K562 (cell line): ENCODE measurements around the gene SLC36A1. TPM values are rescaled to one million over a fixed set of nuclear protein-coding genes. Genes with fewer than 3 reads are reported as not detected.

Experiments
- E2F4 ChIP-seq: sonication (generic); formaldehyde crosslinking; IDR thresholded peaks from 2 replicates; pipeline ENCODE4 v1.8.0; 2022; ENCODE audit warnings: mild to moderate bottlenecking, low read depth, missing genetic modification reagents
- NFRKB ChIP-seq: fragments of 450-650 bp; IDR thresholded peaks from 2 replicates; pipeline ENCODE4 v1.6.1; 2016; ENCODE audit warnings: low read depth
- ZNF407 ChIP-seq: fragments of 450-650 bp; IDR thresholded peaks from 2 replicates; pipeline ENCODE4 v1.6.1; 2016; ENCODE audit warnings: low read depth
- polyA plus RNA-seq, 8 experiments: library from polyadenylated mRNA; depleted of rRNA in 4 of 8; stranded (reverse) in 5 of 8; unstranded in 3 of 8; fragments of >200 nt; fragmentation: Nextera tagmentation in 2 of 8; fragmentation: Illumina TruSeq in 1 of 8; extraction: Ambion mirVana in 2 of 8; extraction: Trizol in 1 of 8; gene quantifications; 2 replicates each; pipeline versions ENCODE4 v1.2.1 to v1.2.3, GENCODE V29; 2011 to 2014; ENCODE audit warnings: inconsistent platforms in 1 of 8, missing spikeins in 1 of 8
- total RNA-seq, 7 experiments: library from RNA; depleted of rRNA in 6 of 7; stranded (reverse); fragments of >200 nt in 6 of 7; fragmentation: Illumina TruSeq in 2 of 7; extraction: Trizol in 2 of 7; gene quantifications; 2 replicates each; pipeline versions ENCODE4 v1.2.1 to v1.2.3, GENCODE V29; 2011 to 2021; ENCODE audit warnings: low replicate concordance in 1 of 7

The SLC36A1 gene
- total and polyA plus RNA-seq, 9 of the 15 experiments (the other 6 are each of a cell fraction or from before 2014, with no cell fraction given) = 1.6 to 8.4 (median 4.6) TPM

DNA sequence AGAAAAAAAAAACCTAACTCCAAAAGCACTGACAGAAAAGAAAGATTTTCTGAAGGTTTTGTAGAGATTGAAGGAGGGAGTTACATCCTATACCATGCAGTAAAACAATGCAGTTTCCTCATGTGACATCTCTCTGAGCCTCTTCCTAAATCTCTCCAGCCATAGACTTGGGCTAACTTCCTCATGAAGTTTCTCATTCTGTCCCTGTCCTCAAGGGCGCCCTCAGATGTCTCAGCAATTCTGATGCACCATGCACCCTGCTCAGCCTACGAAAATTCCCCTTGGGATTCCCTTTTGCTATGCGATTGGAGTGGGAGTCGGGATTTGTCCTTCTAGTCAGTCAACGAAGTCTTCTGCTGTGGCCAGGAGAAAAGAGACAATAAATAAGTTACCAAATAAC, 74.8 kb downstream of the SLC36A1 start (continued):
- no peak for TF ChIP-seq ZNF407
- TF ChIP-seq NFRKB = no peak
- no peak for TF ChIP-seq E2F4 (CRISPR knock-in tag)
